Measurements from ENCODE around the gene MNAT1. TPM values are rescaled to one million over a fixed set of nuclear protein-coding genes. Genes with fewer than 3 reads are reported as not detected.
A peak's percentile ranks its signal among the peaks of the same experiment; 100 is the strongest.

Gene MNAT1
- total RNA-seq, 2 donors from 2014 or later: 11.1 to 12.0 TPM

DNA sequence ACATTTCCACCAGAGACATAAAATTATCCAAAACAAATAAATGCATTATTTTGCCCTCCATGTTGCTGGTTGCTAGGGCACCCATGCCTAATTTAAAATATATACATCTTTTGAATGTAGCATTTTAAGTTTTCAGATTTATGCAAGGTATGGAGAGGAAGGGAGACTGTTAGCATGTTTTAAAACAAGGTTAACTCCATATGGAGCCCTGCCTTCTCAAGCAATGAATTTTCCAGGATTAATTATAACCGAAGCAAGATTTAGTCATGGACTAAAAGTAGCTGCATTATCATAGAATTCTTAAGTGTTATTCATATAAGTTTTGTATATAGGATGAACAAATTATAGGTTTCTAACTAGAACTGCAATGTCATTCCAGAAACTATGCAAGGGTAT lies 209.1 kb downstream of the MNAT1 start:
- ATAC-seq (no peak), DNase-seq (no peak)
- intact Hi-C loops (cut with DNase I, micrococcal nuclease): no loop called here

DNA sequence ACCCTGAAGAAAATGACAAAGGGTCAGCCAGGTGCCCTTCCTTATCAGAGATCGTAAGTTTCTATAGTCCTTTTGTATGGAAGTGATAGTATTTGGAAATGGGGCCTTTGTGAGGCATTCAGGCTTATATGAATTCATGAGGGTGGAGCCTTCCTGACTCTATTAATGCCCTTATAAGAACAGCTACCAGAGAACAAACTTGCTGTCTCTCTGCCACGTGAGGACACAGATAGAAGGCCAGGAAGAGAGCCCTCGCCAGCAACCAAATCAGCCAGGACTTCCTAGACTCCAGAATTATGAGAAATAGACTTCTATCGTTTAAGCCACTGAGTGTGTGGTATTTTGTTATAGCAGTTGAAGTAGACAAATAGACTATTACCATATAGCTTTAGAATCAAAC lies 209.6 kb downstream of the MNAT1 start:
- ATAC-seq: no peak
- intact Hi-C loops (cut with DNase I, micrococcal nuclease): no loop called here

DNA sequence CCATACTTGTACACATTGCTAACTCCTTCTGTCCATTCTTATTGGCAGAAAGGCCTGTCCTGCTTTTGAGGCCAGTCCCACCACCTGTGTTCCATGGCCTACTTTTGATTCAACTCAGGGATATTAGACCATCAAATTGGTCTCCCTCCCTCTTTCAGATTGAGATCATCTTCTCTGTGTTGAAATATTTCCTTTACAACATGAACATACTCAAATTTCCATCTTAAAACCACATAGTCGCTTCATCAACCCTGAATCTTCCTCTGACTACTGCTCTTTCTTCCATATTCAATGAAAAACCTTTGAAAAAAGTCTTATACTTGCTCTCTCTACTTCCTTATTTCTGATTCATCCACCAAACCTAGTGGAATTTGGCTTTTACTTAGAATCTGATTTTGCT lies 211.4 kb downstream of the MNAT1 start:
- DNase-seq (no peak), ATAC-seq (no peak)
- intact Hi-C loops (cut with DNase I, micrococcal nuclease): no loop called here

More for the DNA sequence above, 209.6 kb downstream of the MNAT1 start:
- no peak for DNase-seq

DNA sequence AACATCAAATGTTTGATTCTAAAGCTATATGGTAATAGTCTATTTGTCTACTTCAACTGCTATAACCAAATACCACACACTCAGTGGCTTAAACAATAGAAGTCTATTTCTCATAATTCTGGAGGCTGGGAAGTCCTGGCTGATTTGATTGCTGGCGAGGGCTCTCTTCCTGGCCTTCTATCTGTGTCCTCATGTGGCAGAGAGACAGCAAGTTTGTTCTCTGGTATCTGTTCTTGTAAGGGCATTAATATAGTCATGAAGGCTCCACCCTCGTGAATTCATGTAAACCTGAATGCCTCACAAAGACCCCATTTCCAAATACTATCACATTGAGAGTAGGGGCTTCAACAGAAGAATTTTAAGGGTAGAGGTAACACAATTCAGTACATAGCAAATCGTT lies 212.2 kb downstream of the MNAT1 start:
- DNase-seq (no peak), ATAC-seq (no peak)
- intact Hi-C loops (cut with DNase I, micrococcal nuclease): no loop called here

DNA sequence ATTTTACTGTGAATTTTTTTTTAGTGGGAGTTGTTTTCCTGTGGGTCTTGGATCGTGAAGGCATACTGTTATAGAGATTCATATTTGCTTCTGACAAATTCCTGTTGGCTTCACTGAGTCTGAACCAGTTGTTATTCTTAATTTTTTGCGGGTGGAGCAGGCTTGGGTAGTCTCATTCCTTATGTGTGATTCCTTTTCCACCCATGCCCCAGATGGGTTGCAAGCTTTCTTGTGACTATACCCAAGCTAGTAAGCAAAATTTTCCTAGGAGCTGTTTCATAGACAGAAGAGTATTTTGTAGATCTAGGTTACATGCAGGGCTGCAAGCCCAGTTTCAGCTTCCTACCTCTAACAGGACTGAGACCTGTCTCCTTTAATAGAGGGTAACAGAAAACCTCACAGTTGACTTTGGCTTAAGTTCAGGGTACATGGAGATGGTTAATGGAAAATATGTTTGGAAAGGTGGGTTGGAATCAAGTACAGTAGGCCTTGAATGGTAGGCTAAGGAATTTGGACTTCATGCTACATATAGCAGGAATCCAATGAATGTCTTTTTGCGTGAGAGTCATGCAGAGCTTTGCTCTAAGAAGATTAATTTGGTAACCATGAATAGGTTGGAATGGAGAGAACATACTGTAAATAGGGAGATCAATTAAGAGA lies 217.3 kb downstream of the MNAT1 start:
- DNase-seq: no peak
- ATAC-seq: no peak
- intact Hi-C loops (cut with DNase I, micrococcal nuclease): no loop called here

DNA sequence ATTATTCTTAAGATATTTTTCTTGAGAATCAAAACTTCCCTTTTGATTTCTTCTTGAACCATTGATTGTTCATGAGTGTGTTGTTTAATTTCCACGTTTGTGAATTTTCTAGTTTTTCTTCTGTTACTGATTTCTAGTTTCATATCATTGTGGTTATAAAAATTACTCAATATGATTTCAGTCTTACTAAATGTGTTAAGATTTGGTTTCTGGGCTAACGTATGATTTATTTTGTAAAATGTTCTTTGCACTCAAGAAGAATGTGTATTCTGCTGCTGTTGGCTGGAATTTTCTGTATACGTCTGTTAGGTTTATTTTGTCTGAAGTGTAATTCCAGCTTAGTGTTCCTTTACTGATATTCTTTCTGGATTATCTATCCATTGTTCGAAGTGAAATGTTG lies 221.6 kb downstream of the MNAT1 start:
- DNase-seq: no peak
- intact Hi-C loops (cut with DNase I, micrococcal nuclease): no loop called here
- ATAC-seq: no peak

DNA sequence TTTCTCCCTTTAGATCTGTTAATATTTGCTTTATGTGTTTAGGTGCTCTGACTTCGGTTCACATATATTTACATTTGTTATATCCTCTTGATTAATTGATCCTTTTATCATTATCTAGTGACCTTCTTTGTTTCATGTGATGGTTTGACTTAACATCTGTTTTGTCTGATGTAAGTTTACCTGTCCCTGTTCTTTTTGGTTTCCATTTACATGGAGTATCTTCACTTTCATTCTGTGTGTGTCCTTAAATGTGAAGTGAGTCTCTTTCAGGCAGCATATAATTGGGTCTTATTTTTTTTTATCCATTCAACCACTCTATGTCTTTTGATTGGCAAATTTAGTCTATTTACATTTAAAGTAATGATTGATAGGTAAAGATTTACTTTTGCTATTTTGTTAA lies 222.1 kb downstream of the MNAT1 start:
- intact Hi-C loops (cut with DNase I, micrococcal nuclease): no loop called here
- no peak for DNase-seq
- ATAC-seq: no peak

DNA sequence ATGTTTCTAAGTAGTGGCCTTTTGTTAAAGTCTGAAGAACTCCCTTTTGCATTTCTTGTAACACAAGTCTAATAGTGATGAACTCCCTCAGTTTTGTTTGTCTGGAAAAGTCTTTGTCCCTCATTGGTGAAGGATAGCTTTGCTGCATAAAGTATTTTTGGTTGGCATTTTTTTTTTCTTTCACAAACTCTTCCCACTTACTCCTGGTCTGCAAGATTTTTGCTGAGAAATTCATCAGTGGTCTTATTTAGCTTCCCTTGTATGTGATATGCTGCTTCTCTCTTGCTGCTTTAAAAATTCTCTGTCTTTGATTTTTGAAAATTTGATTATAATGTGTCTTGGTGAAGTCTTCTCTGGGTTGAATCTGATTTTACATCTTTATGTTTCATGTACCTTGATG lies 223.6 kb downstream of the MNAT1 start:
- DNase-seq (no peak), ATAC-seq (no peak)
- intact Hi-C loops (cut with DNase I, micrococcal nuclease): no loop called here

DNA sequence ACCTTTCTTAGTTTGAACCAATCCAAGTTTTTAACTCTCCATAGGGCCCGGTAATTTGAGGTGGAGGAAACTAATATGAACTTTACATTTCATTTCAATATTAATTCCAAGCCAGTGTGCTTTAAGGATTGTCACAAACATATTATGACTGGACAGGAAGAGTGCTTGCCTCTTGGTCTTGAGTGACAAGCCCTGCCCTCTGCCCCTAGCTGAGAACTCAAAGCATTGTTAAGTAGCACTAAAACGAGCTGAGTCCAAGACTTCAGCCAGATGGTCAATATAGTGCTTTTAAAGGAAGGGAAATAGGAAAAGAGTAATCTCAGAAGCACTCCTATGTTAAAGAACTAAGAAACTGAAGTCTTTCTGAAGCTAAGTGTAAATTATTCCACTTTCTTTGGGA lies 229.2 kb downstream of the MNAT1 start:
- intact Hi-C loops (cut with DNase I, micrococcal nuclease): no loop called here
- ATAC-seq (peak; percentile 69), DNase-seq (no peak)

DNA sequence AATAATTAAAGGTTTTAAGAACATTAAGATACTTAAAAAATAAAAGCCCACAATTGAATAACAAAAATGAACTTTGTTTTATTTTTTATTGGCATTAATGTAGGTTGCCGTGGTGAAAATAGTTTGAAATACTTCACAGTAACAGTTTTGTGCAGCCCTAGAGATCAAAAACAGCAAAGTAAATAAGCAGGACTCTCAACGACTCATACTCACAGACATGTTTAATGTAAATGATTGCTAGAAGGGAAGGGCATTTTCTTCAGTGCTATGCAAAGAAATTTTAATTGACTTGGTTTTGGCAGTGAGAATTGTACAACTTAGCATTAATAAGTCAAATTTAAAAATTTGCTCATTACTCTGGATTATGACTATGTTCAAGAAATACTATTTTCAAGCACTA lies 230.3 kb downstream of the MNAT1 start:
- DNase-seq (no peak), ATAC-seq (no peak)
- intact Hi-C loops (cut with DNase I, micrococcal nuclease): no loop called here

DNA sequence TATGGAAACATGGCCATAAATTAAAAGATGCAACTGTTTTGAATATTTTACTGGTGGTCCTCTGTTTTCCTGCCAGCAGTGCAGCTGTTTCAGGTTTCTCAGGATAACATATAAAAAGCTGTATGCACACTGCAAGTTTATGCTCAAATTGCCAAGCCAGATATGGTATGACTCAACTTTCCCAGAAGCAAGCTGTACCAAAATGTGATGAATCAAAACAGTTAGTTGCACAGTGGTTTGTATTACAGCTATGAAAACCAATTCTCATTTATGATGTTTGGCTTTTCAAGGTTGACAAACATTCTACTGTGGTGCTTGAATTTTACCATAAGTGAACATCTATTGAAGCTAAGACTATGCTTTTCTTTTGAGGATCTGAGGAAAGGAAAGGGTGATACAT lies 230.8 kb downstream of the MNAT1 start:
- ATAC-seq: no peak

DNA sequence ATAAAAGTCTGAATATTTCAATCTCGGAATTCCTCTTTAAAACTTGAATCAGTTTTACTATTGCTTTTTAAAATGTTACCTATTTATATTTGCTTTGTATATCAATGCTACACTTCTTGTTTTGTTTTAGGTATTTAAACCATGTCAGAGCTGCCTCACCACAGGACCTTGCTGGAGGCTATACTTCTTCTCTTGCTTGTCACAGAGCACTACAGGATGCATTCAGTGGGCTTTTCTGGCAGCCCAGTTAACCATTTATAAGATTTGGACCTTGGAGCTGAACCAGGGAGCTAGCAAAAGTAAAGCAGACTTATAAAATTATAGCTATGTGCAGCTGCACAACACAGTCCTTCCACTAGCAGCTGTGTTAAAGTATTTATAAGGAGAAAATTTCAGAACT lies 233.5 kb downstream of the MNAT1 start:
- intact Hi-C loops (cut with DNase I, micrococcal nuclease): no loop called here
- ATAC-seq: no peak

More for the DNA sequence above, 230.8 kb downstream of the MNAT1 start:
- intact Hi-C loops (cut with DNase I, micrococcal nuclease): no loop called here
- DNase-seq: no peak

DNA sequence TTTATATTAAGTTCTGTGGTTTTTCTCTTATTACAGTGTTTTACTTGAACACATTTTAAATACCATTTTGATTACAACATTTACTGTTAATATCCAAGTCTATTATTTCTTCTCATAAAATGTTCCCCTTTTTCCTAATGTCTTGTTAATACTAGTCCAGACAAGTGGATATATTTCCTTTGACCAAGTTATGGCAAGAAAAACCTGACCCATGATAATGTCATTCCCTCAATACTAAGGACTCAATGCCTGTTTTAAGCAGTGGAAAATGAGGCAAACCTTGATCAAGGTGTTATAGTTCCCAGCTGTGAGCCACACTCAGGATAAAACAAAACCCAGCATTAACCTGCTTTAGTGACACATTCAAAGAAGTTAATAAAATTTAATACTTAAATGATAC lies 234.1 kb downstream of the MNAT1 start:
- no peak for ATAC-seq
- intact Hi-C loops (cut with DNase I, micrococcal nuclease): no loop called here
- DNase-seq: no peak

More for the DNA sequence above, 233.5 kb downstream of the MNAT1 start:
- no peak for DNase-seq

DNA sequence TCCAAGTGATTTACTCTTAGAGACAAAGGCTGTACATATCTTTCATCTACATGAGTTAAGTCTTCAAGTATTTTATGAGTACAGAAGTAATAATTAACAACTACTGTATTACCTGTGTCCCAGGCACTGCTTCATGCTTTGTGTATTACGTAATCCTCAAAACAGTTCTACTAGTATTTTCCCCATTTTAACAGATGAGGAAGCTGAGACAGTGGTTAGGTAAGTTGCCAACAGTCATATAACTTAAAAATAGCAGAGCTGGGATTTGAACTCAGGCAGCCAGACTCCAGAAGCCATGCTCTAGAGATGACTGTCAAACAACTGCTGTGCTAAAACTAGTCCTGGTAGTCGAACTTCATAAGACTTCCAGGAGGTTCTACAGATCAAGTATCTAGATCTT lies 235.6 kb downstream of the MNAT1 start:
- ATAC-seq: no peak

DNA sequence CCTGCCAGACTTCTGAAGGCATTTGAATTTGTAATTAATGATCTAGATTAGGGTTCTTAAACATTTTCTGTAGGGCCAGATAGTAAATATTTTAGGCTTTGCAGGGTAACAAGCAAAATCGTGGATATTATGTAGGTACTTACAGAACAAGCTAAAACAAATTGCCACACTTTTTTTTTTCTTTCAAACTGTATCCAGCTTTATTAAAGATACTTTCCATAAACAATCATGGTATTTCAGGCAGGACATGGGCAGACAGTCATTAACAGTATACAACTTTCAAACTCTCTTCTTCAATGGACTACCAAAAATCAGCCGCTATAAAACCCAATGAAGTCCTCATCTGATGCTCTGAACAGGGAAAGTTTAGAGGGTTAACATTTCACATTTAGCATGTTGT lies 236.7 kb downstream of the MNAT1 start:
- no peak for DNase-seq
- no peak for ATAC-seq
- intact Hi-C loops (cut with DNase I, micrococcal nuclease): no loop called here

More for the DNA sequence above, 235.6 kb downstream of the MNAT1 start:
- intact Hi-C loops (cut with DNase I, micrococcal nuclease): no loop called here
- no peak for DNase-seq

DNA sequence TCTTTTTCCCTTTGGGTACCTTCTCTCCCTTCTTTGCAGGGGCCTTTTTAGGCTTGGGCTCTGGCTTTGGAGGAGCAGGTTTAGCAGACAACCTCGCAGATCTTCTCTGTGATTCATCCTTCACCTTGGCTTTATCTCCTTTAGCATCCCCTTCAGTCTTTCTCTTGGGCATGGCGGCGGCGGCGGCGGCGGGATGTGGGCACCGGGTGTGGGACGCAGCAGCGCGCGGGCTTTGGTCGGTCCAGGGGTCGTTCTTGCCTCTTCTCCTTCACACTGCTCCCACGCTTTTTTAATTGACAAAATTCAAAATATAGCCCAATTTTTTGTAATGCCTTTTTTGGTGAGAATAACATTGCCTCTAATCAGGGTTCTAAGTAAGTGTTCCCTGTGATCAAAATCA lies 237.7 kb downstream of the MNAT1 start:
- DNase-seq (no peak), ATAC-seq (no peak)
- intact Hi-C loops (cut with DNase I, micrococcal nuclease): no loop called here

DNA sequence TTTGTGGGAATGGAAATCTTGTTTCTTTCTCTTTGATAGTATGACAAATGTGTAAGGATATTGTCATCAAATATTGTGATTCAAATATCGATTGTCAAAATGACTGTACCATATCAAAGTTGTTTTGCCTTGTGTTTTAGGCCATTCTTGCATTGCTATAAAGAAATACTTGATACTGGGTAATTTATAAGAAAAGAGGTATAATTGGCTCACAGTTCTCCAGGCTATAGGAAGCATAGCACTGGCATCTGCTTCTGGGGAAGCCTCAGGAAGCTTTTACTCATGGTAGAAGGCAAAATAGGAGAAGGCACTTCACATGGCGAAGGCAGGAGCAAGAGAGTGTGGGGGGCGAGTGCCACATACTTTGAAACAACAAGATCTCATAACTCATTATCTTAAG lies 238.5 kb downstream of the MNAT1 start:
- DNase-seq (no peak), ATAC-seq (no peak)
- intact Hi-C loops (cut with DNase I, micrococcal nuclease): no loop called here

DNA sequence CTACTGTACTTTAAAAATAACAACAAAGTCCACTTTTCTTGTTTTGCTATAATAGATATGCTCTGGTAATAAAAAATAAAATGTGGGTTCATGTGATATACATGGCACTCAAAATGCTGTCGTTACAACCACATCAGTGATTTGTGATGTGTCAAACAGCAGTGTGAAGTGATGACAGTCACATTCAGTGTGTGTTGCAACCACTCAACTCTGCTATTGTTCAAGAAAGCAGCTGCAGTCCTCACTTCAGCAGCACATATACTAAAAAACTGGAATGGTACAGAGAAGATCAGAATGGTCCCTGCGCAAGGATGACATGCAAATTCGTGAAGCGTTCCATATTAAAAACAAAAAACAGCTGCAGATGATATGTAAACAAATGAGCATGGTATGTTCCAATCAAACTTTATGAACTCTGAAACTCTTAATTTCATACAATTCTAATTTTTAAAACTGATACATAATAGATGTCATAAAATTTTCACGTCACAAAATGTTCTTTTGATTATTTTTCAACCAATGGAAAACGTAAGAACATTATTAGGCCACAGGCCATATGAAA lies 239.6 kb downstream of the MNAT1 start:
- intact Hi-C loops (cut with DNase I, micrococcal nuclease): no loop called here
- no peak for ATAC-seq
- no peak for DNase-seq

DNA sequence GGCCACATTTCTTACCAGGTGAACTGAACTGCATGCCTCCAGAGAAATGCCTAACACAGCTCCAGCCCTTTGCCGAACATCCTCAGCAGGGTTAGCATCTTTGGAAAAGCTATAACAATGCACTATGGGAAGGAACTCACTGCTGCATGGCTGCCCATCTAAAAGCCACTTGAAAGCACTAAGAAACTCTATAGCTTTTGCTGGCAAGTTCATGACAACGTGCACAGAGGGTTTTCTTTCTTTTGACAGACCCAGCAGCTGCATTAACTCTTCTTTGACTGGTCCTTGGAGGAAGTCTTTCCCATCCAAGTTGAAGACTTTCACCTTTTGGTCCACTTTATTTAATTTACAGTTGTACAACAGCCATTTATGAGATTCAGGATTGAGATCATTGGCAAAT lies 241.0 kb downstream of the MNAT1 start:
- intact Hi-C loops (cut with DNase I, micrococcal nuclease): no loop called here
- DNase-seq (no peak), ATAC-seq (no peak)

DNA sequence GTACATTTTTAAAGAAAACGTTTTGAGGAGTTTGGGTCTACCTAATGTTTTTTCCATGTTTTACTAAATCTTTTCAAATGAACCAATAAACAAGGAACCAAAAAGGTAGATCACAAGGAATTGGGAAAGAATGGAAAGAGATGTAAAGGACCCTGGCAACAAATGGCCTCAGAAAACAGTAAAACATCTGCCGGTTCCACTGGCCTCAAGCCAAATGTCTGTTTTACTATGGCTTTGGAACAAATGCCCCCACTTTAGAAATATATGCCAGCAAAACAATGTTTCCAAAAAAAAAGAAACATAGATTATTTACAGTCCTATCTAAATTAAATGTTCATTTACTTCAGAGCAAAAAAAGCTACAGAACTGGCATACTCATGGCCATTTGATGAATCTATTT lies 243.3 kb downstream of the MNAT1 start:
- ATAC-seq: no peak
- intact Hi-C loops (cut with DNase I, micrococcal nuclease): no loop called here
- DNase-seq: no peak
